Stomach (tissue), 9 donors: ENCODE results near the gene RGS6. TPM values are rescaled to one million over a fixed set of nuclear protein-coding genes. Genes with fewer than 3 reads are reported as not detected.
A peak's percentile ranks its signal among the peaks of the same experiment; 100 is the strongest.

Source experiments
- DNase-seq, 2 donors: peaks; one replicate each; pipeline versions ENCODE4 v3.0.0 to v3.0.0-alpha.2; 2013 to 2019
- H3K27ac ChIP-seq, 5 donors: fragments of 200-600 bp in 4 of 5; sonication (generic) in 4 of 5; one replicate each; pipeline ENCODE4 v1.5.1; 2013 to 2019; ENCODE audit warnings: mild to moderate bottlenecking in 1 of 5, moderate library complexity in 1 of 5
- H3K27me3 ChIP-seq, 3 donors: fragments of 200-600 bp; sonication (generic); one replicate each; pipeline ENCODE4 v1.5.1; 2017 to 2019; ENCODE audit warnings: mixed run types in 1 of 3
- H3K36me3 ChIP-seq, 4 donors: fragments of 200-600 bp; sonication (generic); 1 replicate in 3 of 4; 2 replicates in 1 of 4; pipeline ENCODE4 v1.5.1; 2016 to 2019
- H3K4me1 ChIP-seq, 4 donors: fragments of 200-600 bp; sonication (generic); one replicate each; pipeline ENCODE4 v1.5.1; 2016 to 2019
- H3K4me3 ChIP-seq, 4 donors: fragments of 200-600 bp; sonication (generic) in 3 of 4; one replicate each; pipeline ENCODE4 v1.5.1; 2016 to 2019; ENCODE audit warnings: mild to moderate bottlenecking in 1 of 4
- H3K9me3 ChIP-seq, 4 donors: fragments of 200-600 bp; sonication (generic); one replicate each; pipeline ENCODE4 v1.5.1; 2016 to 2019
- CTCF ChIP-seq, 7 experiments: fragments of 450-650 bp in 4 of 7; fragments of 200-600 bp in 3 of 7; sonication (generic) in 3 of 7; IDR thresholded peaks; one replicate each; pipeline ENCODE4 v1.5.1; 2016 to 2019; ENCODE audit warnings: antibody characterized with exemption in 7 of 7, control low read depth in 2 of 7, mild to moderate bottlenecking in 1 of 7
- EP300 ChIP-seq: sonication (generic); formaldehyde crosslinking; IDR thresholded peaks from one replicate; pipeline ENCODE4 v1.6.1; 2017; ENCODE audit warnings: antibody characterized with exemption
- POLR2A ChIP-seq, 4 donors: fragments of 450-650 bp; IDR thresholded peaks; one replicate each; pipeline ENCODE4 v1.6.1; 2016; ENCODE audit warnings: antibody characterized with exemption in 4 of 4, control low read depth in 2 of 4, mild to moderate bottlenecking in 1 of 4, moderate library complexity in 1 of 4
- POLR2AphosphoS5 ChIP-seq, 3 donors: sonication (generic); formaldehyde crosslinking; IDR thresholded peaks; one replicate each; pipeline ENCODE4 v1.6.1; 2016; ENCODE audit warnings: antibody characterized with exemption in 3 of 3
- WGBS, 5 donors: extraction: QIAGEN DNeasy Blood & Tissue Kit in 3 of 5; methylation state at CpG; one replicate each; pipeline versions ENCODE4 v1.1.5 to v1.1.7; 2013 to 2018; 5-methylcytosine and 5-hydroxymethylcytosine counted together
- intact Hi-C: fragments of 100-400 bp; cut with DNase I; formaldehyde crosslinking; loops from one replicate; pipeline ENCODE4 v1.15.1; 2023; ENCODE audit warnings: low total_unique reads
- polyA plus RNA-seq, 3 donors: library from polyadenylated mRNA; stranded (reverse); fragments of 200-250 nt; gene quantifications; one replicate each; pipeline ENCODE4 v1.2.3, GENCODE V29; 2013
- total RNA-seq, 5 donors: library from RNA; depleted of rRNA; stranded (reverse); fragments of >200 nt; gene quantifications; one replicate each; pipeline versions ENCODE4 v1.1.0 to v1.2.3, GENCODE V29; 2014 to 2016
- donor health status: healthy with polysubstance abuse.
- donor health status: Bipolar disorder and iron deficiency.
- donor health status: healthy.

The RGS6 gene
- total and polyA plus RNA-seq, 8 donors: 0.25 to 18.0 (median 0.92) TPM; not detected in 1

DNA sequence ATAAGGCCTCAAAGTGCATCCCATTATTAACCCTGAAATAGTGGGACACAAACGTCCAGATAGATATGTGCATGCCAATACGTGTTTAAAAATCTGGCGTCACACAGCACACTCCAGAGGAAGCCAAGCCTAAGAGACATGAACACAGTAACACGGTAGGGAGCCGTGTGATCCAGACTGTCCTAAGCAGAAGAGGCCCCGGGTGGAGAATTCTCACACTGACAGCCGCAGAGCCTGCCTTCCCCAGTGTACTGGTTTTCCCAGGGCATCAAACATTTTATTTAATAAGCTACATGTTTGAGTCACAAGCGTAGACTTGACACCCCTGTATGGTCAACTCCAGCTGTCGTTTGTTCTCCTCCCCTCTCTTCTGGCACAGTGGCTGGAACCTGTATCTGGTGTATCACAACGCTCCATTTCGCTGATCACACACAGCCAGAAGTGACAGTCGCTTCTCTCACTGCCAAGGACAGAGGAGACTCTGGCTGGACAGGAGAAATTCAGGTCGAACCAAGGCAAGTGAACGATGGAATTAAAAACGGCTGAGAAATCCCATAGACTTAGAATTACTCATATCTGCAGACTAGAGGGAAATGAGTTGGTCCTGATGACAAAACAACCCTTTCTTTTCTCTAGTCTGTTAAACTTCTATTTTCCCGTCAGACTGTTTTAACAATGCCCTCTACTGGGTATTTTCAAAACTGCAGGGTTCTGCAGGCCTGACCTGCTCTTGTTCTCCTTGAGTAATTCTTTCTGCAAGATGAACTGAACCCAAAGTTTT, 359.9 kb downstream of the RGS6 start:
- DNase-seq: peak in 1 of 2 donors; percentile 79
- Histone ChIP-seq H3K36me3 (no peaks in the 10 kb centered on the region), H3K27me3 (no peaks in the 10 kb centered on the region), H3K4me1 (no peaks in the 10 kb centered on the region), H3K9me3 (peaks cover 0 to 4% (median 0%) of the 10 kb centered on the region in 4 donors), H3K4me3 (no peak overlapping the region), H3K27ac (no peak overlapping the region)
- intact Hi-C loops: no loop called here
- 55 to 65% (median 64%) methylated on average over 16 of the region's 16 CpGs for WGBS, 5 donors
- TF ChIP-seq POLR2AphosphoS5 (IDR thresholded peaks at IDR 0.05) (no peak), CTCF (IDR thresholded peaks at IDR 0.05) (peak in 5 of 7 experiments; percentile 31 to 67 (median 53))

GRCh38 chr14:72292689-72293024, 360.4 kb downstream of the RGS6 start:
- DNase-seq: no peak
- Histone ChIP-seq H3K4me3 (no peak overlapping the region), H3K4me1 (no peaks in the 10 kb centered on the region), H3K9me3 (peaks cover 0 to 4% (median 0%) of the 10 kb centered on the region in 4 donors), H3K27me3 (no peaks in the 10 kb centered on the region), H3K27ac (no peak overlapping the region), H3K36me3 (no peaks in the 10 kb centered on the region)
- intact Hi-C loops: no loop called here
- TF ChIP-seq CTCF (IDR thresholded peaks at IDR 0.05) (peak in 1 of 7 experiments; percentile 11), POLR2A (IDR thresholded peaks at IDR 0.05) (no peak)
- WGBS, 5 donors: 33 to 46% (median 38%) methylated on average over 1 of the region's 1 CpG

DNA sequence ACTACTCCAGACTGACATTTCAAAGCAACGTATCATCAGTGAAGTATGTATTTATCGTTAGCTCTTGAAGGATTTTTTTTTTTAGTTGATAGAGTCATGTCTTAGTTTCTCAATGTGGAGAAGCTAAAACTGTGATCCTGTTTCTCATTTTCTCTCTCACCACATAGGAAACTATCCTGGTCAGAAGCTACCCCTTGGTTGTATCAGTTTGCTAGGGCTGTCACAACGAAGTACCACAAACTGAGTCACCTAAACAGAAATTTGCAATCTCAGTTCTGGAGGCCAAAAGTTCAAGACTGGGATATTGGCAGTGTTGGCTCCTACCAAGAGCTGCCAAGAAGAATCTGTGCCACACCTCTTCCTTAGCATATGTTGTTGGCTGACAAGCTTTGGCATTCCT, 369.1 kb downstream of the RGS6 start:
- intact Hi-C loops: no loop called here

DNA sequence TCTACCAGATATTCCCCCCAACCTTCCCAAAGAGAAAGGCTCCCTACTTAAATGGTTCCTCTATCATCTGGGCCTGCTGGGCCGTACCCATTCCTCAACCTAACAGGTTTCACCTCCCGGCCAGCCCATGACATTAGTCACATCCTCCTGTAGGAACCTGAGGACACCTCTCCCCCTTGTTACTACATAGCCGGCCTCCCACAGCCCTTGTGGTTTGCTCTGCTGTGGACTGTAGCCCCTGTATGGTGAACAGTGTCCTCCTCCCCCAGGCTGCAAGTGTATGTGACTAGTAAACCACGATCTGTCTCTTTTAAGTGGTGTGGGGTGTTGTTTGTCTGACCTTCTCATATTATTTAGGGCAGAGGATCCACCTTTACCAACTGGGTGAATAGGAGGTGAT, 371.7 kb downstream of the RGS6 start:
- peaks cover 0 to 17% (median 12%) of the 10 kb centered on the region in 4 donors for H3K9me3 ChIP-seq
- H3K27me3 ChIP-seq: no peaks in the 10 kb centered on the region
- no peak overlapping the region for H3K4me3 ChIP-seq
- H3K4me1 ChIP-seq: peaks cover 0 to 3% (median 0%) of the 10 kb centered on the region in 4 donors
- TF ChIP-seq EP300 (no peak), POLR2AphosphoS5 (IDR thresholded peaks at IDR 0.05) (no peak), POLR2A (IDR thresholded peaks at IDR 0.05) (no peak), CTCF (IDR thresholded peaks at IDR 0.05) (no peak)
- DNase-seq: no peak
- intact Hi-C loops: no loop called here
- no peaks in the 10 kb centered on the region for H3K36me3 ChIP-seq
- 72 to 85% (median 75%) methylated on average over 4 of the region's 4 CpGs for WGBS, 5 donors
- H3K27ac ChIP-seq: no peak overlapping the region

More for the DNA sequence above, 369.1 kb downstream of the RGS6 start:
- no peak overlapping the region for H3K4me3 ChIP-seq
- DNase-seq: no peak
- peaks cover 0 to 14% (median 11%) of the 10 kb centered on the region in 4 donors for H3K9me3 ChIP-seq
- no peak overlapping the region for H3K27ac ChIP-seq
- no peak for TF ChIP-seq CTCF (IDR thresholded peaks at IDR 0.05)
- no peak for TF ChIP-seq POLR2A (IDR thresholded peaks at IDR 0.05)
- TF ChIP-seq EP300: no peak
- H3K27me3 ChIP-seq: no peaks in the 10 kb centered on the region
- no peaks in the 10 kb centered on the region for H3K36me3 ChIP-seq
- no peaks in the 10 kb centered on the region for H3K4me1 ChIP-seq
- 75 to 88% (median 80%) methylated on average over 3 of the region's 3 CpGs for WGBS, 5 donors
